Caki2 (cell line): Measurements from ENCODE around the gene GTF3C5. TPM values are rescaled to one million over a fixed set of nuclear protein-coding genes. Genes with fewer than 3 reads are reported as not detected.
A peak's percentile ranks its signal among the peaks of the same experiment; 100 is the strongest.
"Not testable (repeated sequence)": the region's sequence is repeated elsewhere in the genome, so short reads cannot be mapped to it uniquely, and the experiment has no call there.

Experiments used
- DNase-seq: peaks from one replicate; pipeline ENCODE4 v3.0.0-alpha.2; 2015; ENCODE audit warnings: low read depth
- in situ Hi-C: cut with HindIII; loops from 2 replicates; pipeline ENCODE4 v1.10.0; 2016; ENCODE audit warnings: low sequenced_read_pairs, low pct_unique_long_range_greater_than_20kb, mixed read lengths
- total RNA-seq: library from RNA; depleted of rRNA; stranded (reverse); fragments of >200 nt; shearing (Covaris generic); gene quantifications from 2 replicates; pipeline ENCODE4 v1.2.3, GENCODE V29; 2014; ENCODE audit warnings: low replicate concordance

Gene GTF3C5
- total RNA-seq, 1 experiment from 2014 or later: 206 TPM

GRCh38 chr9:133074111-133074651 is 43.4 kb downstream of the GTF3C5 start:
- no peak for DNase-seq
- in situ Hi-C loops: no loop called here

- peak; percentile 25 for DNase-seq
- in situ Hi-C loops: no loop called here
Observed at GRCh38 chr9:133075925-133076630, 45.3 kb downstream of the GTF3C5 start.

GRCh38 chr9:133076691-133077090 is 45.9 kb downstream of the GTF3C5 start:
- in situ Hi-C loops: no loop called here
- DNase-seq: no peak

DNA sequence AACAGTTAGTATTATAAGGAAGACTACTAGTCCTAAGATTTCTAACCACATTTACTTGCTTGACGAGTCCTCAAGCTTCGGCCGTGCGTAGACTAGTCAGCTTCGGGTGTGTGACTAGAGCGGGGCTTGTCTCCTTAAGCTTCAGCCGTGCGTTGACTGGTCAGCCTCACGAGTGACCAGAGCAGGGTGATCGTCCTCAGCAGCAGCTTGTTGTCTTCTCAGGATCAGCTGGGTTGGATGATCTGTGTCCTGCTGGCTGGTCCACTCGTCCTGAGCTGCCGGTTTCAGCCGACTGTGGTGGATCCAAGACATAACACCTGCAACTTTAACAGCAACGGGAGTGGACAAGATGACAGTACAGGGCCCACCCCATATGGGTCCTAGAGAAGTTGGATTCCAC is 47.7 kb downstream of the GTF3C5 start:
- in situ Hi-C loops: no loop called here

DNA sequence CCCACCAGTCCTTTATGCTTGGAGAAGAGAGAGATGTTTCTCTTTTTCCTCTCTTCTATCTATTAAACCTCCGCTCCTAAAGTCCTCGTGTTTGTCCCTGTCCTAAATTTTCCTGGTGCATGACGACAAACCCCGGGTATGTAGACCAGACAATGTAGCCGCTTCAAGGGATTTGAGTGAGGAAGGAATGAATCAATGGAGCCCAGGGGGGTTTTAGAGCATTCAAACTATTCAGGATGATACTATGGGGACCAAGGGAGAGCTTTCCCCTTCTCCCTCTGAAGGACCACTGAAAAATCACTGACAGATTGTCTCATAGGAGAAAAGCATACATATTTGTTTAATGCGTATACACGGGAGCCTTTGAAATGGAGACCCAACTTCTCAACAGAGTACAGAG is 49.4 kb downstream of the GTF3C5 start:
- in situ Hi-C loops: no loop called here
- DNase-seq: no peak

More for the DNA sequence above, 47.7 kb downstream of the GTF3C5 start:
- DNase-seq: no peak

DNA sequence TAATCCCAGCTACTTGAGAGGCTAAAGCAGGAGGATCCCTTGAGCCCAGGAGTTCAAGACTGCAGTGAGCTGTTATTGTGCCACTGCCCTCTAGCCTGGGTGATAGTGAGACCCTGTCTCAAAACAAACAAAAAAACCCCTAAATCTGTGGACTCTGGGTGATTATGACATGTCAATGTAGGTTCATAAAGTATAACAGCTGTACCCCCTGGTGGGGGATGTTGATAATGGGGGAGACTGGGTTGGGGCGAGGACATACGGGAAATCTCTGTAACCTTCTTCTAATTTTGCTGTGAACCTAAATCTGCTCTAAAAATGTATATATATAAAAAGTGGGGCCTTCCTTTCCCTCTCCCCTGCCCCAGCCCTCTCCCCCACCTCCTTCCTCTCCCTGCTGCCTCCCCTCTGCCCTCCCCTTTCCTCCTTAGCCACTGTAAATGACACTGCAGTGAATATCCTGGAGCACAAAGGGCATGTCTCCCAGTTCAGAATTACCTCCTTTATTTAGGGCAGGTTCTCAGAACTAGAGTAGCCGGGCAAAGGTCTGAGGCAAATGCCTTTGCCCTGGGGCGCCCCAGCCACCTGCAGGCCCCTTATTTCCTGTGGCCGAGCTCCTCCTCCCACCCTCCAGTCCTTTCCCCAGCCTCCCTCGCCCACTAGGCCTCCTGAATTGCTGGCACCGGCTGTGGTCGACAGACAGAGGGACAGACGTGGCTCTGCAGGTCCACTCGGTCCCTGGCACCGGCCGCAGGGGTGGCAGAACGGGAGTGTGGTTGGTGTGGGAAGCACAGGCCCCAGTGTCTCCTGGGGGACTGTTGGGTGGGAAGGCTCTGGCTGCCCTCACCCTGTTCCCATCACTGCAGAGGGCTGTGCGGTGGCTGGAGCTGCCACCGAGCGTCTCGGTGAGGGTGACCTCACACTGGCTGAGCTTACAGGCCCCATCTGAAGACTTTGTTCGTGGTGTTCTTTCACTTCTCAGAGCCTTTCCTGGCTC is 50.3 kb downstream of the GTF3C5 start:
- in situ Hi-C loops, DNase-seq: not testable (repeated sequence)

DNA sequence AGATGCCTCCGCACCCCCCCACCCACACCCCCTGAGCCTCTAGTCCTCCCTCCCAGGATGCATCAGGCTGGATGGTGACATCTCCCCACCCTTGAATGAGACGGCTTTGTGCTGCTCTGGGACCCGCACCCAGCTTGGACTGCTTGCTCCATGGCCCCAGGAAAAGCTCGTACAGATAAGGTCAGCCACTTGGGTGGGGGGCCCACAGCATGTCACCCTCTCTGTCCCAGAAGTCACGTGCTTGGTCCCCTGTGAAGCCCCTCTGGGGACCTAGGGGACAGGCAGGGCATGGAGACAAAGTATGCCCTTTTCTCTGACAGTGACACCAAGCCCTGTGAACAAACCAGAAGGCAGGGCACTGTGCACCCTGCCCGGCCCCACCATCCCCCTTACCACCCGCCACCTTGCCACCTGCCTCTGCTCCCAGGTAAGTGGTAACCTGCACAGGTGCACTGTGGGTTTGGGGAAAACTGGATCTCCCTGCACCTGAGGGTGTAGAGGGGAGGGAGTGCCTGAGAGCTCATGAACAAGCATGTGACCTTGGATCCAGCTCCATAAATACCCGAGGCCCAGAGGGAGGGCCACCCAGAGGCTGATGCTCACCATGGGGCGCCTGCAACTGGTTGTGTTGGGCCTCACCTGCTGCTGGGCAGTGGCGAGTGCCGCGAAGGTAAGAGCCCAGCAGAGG is 51.3 kb downstream of the GTF3C5 start:
- DNase-seq, in situ Hi-C loops: not testable (repeated sequence)

GRCh38 chr9:133083688-133084087 is 52.9 kb downstream of the GTF3C5 start:
- in situ Hi-C loops, DNase-seq: not testable (repeated sequence)

- in situ Hi-C loops, DNase-seq: not testable (repeated sequence)
Observed at GRCh38 chr9:133086212-133086860, 55.5 kb downstream of the GTF3C5 start.

DNA sequence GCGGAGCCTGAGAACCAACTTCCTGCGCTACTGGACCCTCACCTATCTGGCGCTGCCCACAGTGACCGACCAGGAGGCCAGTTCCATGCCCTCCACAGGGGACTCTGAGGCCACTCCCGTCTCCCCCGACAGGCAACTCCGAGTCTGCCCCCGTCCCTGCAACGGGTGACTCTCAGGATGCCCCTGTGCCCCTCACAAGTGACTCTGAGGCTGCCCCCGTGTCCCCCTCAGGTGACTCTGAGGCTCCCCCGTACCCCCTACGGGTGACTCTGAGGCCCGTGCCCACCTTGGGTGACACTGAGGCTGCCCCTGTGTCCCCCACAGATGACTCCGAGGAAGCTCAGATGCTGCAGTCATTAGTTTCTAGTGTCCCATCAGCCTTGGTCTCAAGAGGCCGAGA is 56.1 kb downstream of the GTF3C5 start:
- in situ Hi-C loops: no loop called here
- no peak for DNase-seq

DNA sequence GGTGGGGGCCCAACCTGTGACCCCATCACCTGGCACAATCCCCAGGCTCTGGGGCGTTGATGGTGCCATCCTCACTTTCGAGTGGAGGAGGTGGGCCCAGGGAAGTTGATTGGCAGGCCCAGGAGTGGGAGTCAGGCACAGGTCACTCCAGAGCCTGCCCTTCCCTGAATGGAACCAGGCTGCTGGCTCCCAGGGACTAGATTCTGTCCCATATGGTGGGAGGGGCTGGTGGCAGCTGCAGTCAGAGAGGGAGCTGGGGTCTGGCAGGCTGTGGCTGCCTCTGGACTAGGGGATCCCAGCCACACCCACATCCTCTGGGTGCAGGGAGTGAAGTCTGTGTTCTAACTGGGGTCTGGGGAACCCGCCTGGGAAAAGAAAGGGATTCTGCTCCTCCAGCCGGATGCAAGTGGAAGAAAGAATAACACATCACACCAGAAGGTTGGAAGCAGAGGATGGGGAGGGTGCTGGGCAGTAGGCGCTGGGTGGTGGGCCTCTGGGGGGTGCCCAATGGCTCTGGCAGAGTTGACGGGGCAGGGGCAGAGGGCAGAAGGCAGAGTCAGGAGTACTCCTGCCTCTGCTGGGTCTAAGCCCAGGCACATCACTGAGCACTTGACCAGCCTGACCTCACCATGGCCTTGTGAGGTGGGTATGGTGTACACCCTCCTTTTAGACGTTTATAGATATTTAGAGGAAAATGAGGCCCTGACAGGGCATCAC is 56.8 kb downstream of the GTF3C5 start:
- in situ Hi-C loops: no loop called here
- no peak for DNase-seq

DNA sequence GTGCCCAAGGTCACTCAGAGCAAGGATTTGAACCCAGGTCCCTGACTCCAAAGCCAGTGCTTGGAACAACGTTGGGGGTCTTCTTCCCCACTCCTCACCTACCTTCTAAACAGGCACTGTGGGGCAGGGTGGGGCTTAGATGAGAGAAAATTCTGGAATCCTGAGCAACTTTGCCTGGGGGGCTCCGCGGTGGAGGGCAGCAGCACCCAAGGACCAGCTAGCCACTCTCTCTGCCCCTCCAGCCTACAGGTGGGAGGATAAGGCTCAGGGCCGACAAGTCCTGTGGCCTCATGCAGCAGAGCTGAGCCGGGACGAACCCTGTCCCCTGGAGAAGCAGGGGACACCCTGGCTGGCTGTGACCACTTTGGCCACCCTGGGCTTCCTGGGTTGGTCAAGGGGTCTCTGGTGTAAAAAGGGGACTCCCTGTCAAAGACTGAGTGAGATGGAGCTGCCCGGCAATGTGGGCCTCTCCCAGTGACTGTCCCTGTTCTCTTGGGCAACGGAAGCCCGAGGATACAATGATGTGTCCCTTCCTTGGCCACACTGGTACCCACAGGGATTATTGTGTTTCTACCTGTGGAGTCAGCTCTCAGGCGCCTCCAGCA is 57.5 kb downstream of the GTF3C5 start:
- no peak for DNase-seq
- in situ Hi-C loops: no loop called here

DNA sequence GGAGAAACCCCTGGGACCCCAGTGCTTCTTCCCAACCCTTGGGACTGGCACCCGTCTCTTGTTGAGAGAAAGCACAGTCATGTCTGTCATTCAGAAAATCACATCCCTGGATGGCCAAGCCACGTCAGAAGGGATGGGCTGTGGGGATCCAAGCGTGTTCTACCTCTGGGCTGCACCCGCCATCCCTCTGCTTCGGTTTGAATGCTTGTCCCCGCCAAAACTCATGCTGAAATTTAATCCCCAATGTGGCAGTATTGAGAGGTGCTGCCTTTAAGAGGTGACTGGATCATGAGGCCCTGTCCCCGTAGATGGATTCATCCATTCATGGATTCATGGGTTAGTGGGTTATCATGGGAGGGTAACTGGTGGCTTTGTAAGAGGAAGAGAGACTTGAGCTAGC is 58.0 kb downstream of the GTF3C5 start:
- in situ Hi-C loops: no loop called here

DNA sequence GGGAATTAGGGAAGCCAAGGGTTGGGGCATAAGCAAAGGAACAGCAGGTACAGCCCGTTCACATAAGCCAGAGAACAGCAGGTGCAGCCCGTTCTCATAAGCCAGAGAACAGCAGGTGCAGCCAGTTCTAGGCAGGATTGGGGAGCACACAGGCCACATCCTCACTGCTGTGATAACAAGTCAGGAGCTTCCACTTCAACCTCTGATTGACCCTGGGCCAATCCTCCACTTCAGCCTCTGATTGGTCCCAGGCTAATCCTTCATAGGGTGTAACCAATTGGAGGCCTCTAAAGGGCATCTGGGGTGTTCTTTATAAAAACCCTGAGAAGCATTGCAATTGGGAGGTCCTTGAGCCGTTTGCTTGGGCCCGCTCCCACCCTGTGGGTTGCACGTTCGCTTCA is 58.5 kb downstream of the GTF3C5 start:
- in situ Hi-C loops: no loop called here
- no peak for DNase-seq

More for the DNA sequence above, 58.0 kb downstream of the GTF3C5 start:
- DNase-seq: no peak

DNA sequence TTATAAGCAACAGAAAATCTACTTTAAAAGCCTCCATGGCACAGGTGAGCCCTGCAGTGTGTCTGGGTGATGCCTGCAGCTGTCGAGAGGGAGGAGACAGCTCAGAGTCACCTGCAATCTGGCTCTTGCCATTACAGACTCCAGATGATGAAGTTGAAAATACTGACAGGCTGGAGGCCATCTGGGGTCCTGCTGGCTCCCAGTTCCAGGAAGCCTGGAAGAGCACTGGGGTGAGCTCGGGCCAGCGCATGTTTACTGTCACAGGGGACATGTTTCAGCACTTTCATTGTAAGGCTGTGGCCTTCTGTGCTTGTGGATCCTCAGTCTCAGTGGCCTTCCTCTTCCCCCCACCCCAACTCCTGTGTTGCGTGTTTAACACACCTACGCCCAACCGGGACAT is 59.4 kb downstream of the GTF3C5 start:
- in situ Hi-C loops: no loop called here
- no peak for DNase-seq

DNA sequence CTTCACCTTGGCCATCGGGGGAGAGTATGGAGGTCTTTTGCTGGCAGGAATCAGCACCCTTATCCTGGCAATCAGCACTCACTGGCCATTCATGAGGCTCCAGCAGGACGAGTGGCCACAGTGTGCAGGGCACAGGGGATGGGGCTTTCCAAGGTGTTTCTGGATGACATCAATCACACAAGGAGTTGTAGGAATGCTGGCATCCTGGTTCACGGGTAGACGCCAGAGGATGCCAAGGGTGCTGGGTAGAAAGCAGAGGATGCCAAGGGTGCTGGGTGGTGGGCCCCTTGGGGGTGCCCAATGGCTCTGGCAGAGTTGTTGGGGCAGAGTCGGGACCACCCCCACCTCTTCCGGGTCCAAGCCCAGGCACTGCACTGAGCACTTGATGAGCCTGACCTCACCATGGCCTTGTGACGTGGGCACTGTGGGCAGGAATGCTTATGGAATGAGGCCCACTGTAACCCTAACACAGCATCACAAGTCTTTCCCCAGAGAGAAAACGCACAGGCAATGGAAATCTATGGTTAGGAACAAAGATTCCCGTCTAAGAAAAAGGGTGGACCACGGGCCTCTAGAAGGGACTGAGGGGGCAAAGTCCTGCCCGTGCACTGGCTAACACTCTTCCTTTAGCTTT is 60.1 kb downstream of the GTF3C5 start:
- in situ Hi-C loops: no loop called here

DNA sequence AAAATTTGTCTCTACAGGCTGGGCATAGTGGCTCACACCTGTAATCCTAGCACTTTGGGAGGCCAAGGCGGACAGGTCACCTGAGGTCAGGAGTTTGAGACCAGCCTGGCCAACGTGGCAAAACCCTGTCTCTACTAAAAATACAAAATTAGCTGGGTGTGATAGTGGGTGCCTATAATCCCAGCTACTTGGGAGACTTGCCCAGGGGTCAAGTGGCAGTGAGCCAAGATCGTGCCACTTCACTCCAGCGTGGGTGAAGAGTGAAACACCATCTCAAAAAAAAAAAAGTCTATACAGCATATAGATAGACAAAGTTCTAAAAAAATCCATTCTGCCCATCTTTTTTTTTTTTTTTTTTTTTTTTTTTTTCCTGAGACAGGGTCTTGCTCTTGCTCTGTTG is 63.6 kb downstream of the GTF3C5 start:
- in situ Hi-C loops, DNase-seq: not testable (repeated sequence)

More for the DNA sequence above, 60.1 kb downstream of the GTF3C5 start:
- no peak for DNase-seq
